HEK293 (cell line): Measurements from ENCODE around the gene GID8.

Experiments
- CTCF ChIA-PET: fragments of 350-600 bp; formaldehyde crosslinking; extraction: SDS; loops from one replicate; lab custom pipeline; 2021; ENCODE audit warnings: antibody characterized with exemption; lab: Yijun Ruan, JAX
- POLR2A ChIA-PET: fragments of 300-600 bp; formaldehyde crosslinking; extraction: SDS; loops from one replicate; lab custom pipeline; 2020; ENCODE audit warnings: antibody characterized with exemption, inconsistent platforms; lab: Yijun Ruan, JAX
- H3K27ac ChIP-seq: fragments of 200-500 bp; sonication (Bioruptor generic); 2 replicates; pipeline ENCODE4 v1.5.1; 2014; ENCODE audit warnings: low read depth, low read length, control low read depth, inconsistent platforms; ENCODE audit errors: extremely low read depth
- H3K36me3 ChIP-seq, 2 experiments: fragments of 200-500 bp in 1 of 2; sonication (Bioruptor generic) in 1 of 2; 1 replicate in 1 of 2; 2 replicates in 1 of 2; pipeline ENCODE4 v1.5.1; 2014 to 2017; ENCODE audit warnings: inconsistent platforms in 2 of 2, low read length in 2 of 2; ENCODE audit not compliant: control insufficient read depth in 2 of 2, insufficient read depth in 1 of 2
- H3K4me1 ChIP-seq: fragments of 200-500 bp; sonication (Bioruptor generic); 2 replicates; pipeline ENCODE4 v1.5.1; 2014; ENCODE audit warnings: mild to moderate bottlenecking, low read length, inconsistent platforms; ENCODE audit not compliant: control insufficient read depth, insufficient read depth
- H3K4me3 ChIP-seq: 2 replicates; pipeline ENCODE4 v1.5.1; 2011; ENCODE audit warnings: low read depth, mild to moderate bottlenecking, control low read depth, low read length, moderate library complexity
- H3K9me3 ChIP-seq: fragments of 200-500 bp; sonication (Bioruptor generic); 2 replicates; pipeline ENCODE4 v1.5.1; 2014; ENCODE audit warnings: low read depth, low read length, inconsistent platforms; ENCODE audit not compliant: control insufficient read depth, insufficient read depth
- KLF7 ChIP-seq: fragments of 450-650 bp; formaldehyde crosslinking; IDR thresholded peaks from 2 replicates; pipeline ENCODE4 v1.5.1; 2016; ENCODE audit warnings: missing biosample characterization, missing genetic modification characterization, borderline replicate concordance
- ZBTB48 ChIP-seq: fragments of 450-650 bp; formaldehyde crosslinking; IDR thresholded peaks from 2 replicates; pipeline ENCODE4 v1.5.1; 2016; ENCODE audit warnings: missing biosample characterization, missing genetic modification characterization
- ZNF10 ChIP-seq: fragments of 450-650 bp; formaldehyde crosslinking; IDR thresholded peaks from 2 replicates; pipeline ENCODE4 v1.5.1; 2017; ENCODE audit warnings: missing biosample characterization, missing genetic modification characterization
- ZNF114 ChIP-seq: fragments of 450-650 bp; formaldehyde crosslinking; IDR thresholded peaks from 2 replicates; pipeline ENCODE4 v1.5.0; 2017; ENCODE audit warnings: missing biosample characterization, missing genetic modification characterization
- ZNF146 ChIP-seq: fragments of 450-650 bp; formaldehyde crosslinking; IDR thresholded peaks from 2 replicates; pipeline ENCODE4 v1.5.1; 2016; ENCODE audit warnings: missing biosample characterization, missing genetic modification characterization
- ZNF157 ChIP-seq: fragments of 450-650 bp; formaldehyde crosslinking; IDR thresholded peaks from 2 replicates; pipeline ENCODE4 v1.5.1; 2016; ENCODE audit warnings: missing biosample characterization, missing genetic modification characterization
- ZNF16 ChIP-seq: fragments of 450-650 bp; formaldehyde crosslinking; IDR thresholded peaks from 2 replicates; pipeline ENCODE4 v1.5.1; 2016; ENCODE audit warnings: low read depth, missing biosample characterization, missing genetic modification characterization
- ZNF2 ChIP-seq: fragments of 450-650 bp; formaldehyde crosslinking; IDR thresholded peaks from 2 replicates; pipeline ENCODE4 v1.5.1; 2016; ENCODE audit warnings: missing biosample characterization, missing genetic modification characterization
- ZNF292 ChIP-seq: fragments of 450-650 bp; formaldehyde crosslinking; IDR thresholded peaks from 2 replicates; pipeline ENCODE4 v1.5.1; 2016; ENCODE audit warnings: low read depth, missing biosample characterization, missing genetic modification characterization, borderline replicate concordance
- ZNF404 ChIP-seq: fragments of 450-650 bp; formaldehyde crosslinking; IDR thresholded peaks from 2 replicates; pipeline ENCODE4 v1.5.1; 2017; ENCODE audit warnings: missing biosample characterization, missing genetic modification characterization
- ZNF555 ChIP-seq: fragments of 450-650 bp; formaldehyde crosslinking; conservative IDR thresholded peaks from 2 replicates; pipeline ENCODE4 v1.5.1; 2017; ENCODE audit warnings: missing biosample characterization, mild to moderate bottlenecking, missing genetic modification characterization, inconsistent platforms
- ZNF585B ChIP-seq: fragments of 450-650 bp; formaldehyde crosslinking; IDR thresholded peaks from 2 replicates; pipeline ENCODE4 v1.5.1; 2016; ENCODE audit warnings: missing biosample characterization, missing genetic modification characterization
- ZNF776 ChIP-seq: fragments of 450-650 bp; formaldehyde crosslinking; IDR thresholded peaks from 2 replicates; pipeline ENCODE4 v1.5.0; 2017; ENCODE audit warnings: missing biosample characterization, missing genetic modification characterization, borderline replicate concordance
- TF ChIP-seq, protein P1 (sequence below): fragments of 450-650 bp; formaldehyde crosslinking; IDR thresholded peaks from 2 replicates; pipeline ENCODE4 v1.5.1; 2016; ENCODE audit warnings: missing biosample characterization, missing genetic modification characterization
- TF ChIP-seq, protein P2 (sequence below): fragments of 450-650 bp; formaldehyde crosslinking; IDR thresholded peaks from 2 replicates; pipeline ENCODE4 v1.5.1; 2016; ENCODE audit warnings: missing biosample characterization, missing genetic modification characterization
- TF ChIP-seq, protein P3 (sequence below): fragments of 450-650 bp; formaldehyde crosslinking; IDR thresholded peaks from 2 replicates; pipeline ENCODE4 v1.5.1; 2016; ENCODE audit warnings: missing biosample characterization, missing genetic modification characterization
- TF ChIP-seq, protein P4 (sequence below): fragments of 450-650 bp; formaldehyde crosslinking; IDR thresholded peaks from 2 replicates; pipeline ENCODE4 v1.5.0; 2017; ENCODE audit warnings: missing biosample characterization, missing genetic modification characterization, borderline replicate concordance

Gene GID8

DNA sequence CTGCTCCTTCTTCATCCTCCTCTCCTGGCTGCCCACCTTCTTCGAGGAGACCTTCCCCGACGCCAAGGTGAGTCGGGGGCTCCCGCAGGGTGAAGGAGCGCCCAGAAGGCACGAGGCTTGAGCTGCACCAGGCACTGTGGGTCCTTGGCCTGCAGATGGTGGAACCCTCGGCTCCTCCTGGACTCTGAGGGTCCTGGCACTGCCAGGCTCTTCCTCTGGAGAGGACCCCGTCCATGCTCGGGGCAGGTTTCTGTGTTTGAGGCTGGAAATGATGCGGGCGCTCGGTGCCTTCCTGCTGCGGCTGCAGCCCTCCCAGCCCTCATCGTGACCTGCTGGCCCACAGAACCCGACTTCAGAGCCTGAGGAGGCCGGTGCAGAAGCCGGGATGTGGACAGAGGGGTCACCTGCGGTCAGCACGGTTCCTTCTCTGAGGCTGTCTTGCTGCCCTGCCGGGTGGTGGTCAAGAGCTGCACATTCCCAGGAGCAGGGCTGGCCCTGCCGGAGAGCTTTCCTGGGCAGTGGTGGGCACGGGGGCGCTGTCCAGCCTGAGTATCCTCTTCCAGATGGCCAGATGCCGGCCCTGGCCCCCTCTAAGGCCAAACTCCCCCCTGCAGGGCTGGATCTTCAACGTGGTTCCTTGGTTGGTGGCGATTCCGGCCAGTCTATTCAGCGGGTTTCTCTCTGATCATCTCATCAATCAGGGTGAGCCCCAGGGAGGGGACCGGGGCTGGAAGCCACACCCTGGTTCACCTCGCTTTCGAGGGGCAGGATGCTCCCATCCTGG, 25.9 kb downstream of the GID8 start (continued):
- TF ChIP-seq ZNF585B, result no peak

DNA sequence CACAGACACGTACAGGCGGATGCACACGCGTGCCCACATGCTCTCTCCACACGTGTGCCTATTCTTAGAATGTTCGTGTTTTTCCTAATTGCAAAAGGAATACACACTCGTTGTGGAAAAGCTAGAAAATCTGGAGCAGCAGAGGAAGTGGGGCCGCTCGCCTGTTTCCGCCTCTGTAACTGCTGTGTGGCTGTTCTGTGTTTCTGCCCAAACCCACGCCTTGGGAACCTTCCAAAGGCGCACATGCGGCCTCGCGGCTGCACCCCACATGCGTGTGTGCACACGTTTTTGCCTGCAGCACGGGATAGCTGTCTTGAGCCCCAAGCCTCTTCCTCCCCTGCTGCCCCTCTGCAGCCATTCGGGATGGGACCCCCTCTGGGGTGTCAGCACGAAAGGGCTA, 26.8 kb downstream of the GID8 start:
- CTCF ChIA-PET, result interaction anchor here (1.0 kb wide), 1 partner anchor 44 kb away, joined by 4 read pairs; no protein-coding TSS in a partner anchor

DNA sequence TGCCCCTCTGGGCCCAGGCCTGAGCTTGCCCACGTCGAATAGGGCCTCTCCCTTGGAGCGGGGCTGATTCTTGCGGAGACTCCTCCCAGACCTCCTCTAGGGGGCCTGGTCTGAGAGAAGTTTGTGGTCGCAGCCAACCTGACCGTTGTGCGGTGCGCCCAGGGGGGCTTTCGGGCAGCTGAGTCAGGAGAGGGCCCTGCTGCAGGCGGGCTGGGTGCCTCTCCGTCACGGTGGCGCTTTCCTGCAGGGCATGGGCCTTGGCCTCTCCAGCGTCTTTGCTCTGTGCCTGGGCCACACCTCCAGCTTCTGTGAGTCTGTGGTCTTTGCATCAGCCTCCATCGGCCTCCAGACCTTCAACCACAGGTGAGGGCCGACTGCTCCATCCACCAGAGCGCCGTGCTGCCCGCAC, 27.4 kb downstream of the GID8 start:
- ChIA-PET POLR2A (no interaction called here), CTCF (interaction anchor here (0.6 kb wide), 1 partner anchor 67 kb away, joined by 3 read pairs; no protein-coding TSS in a partner anchor)
- no peak overlapping the region for H3K27ac ChIP-seq
- TF ChIP-seq, protein P1, sequence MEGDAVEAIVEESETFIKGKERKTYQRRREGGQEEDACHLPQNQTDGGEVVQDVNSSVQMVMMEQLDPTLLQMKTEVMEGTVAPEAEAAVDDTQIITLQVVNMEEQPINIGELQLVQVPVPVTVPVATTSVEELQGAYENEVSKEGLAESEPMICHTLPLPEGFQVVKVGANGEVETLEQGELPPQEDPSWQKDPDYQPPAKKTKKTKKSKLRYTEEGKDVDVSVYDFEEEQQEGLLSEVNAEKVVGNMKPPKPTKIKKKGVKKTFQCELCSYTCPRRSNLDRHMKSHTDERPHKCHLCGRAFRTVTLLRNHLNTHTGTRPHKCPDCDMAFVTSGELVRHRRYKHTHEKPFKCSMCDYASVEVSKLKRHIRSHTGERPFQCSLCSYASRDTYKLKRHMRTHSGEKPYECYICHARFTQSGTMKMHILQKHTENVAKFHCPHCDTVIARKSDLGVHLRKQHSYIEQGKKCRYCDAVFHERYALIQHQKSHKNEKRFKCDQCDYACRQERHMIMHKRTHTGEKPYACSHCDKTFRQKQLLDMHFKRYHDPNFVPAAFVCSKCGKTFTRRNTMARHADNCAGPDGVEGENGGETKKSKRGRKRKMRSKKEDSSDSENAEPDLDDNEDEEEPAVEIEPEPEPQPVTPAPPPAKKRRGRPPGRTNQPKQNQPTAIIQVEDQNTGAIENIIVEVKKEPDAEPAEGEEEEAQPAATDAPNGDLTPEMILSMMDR (tag by site-specific recombination), result peak; percentile 18; the same call in 1 of the 2 replicates
- TF ChIP-seq ZBTB48 (tag by site-specific recombination), result no peak
- no peaks in the 10 kb centered on the region for H3K36me3 ChIP-seq
- no peak overlapping the region for H3K4me3 ChIP-seq
- H3K4me1 ChIP-seq, result no peaks in the 10 kb centered on the region
- H3K9me3 ChIP-seq, result no peaks in the 10 kb centered on the region

More for the DNA sequence above, 26.8 kb downstream of the GID8 start:
- Histone ChIP-seq H3K4me1 (no peaks in the 10 kb centered on the region), H3K9me3 (no peaks in the 10 kb centered on the region), H3K36me3 (no peaks in the 10 kb centered on the region), H3K4me3 (no peak overlapping the region), H3K27ac (no peak overlapping the region)
- TF ChIP-seq ZNF16 (tag by site-specific recombination) (no peak), KLF7 (tag by site-specific recombination) (no peak), ZNF555 (no peak), ZNF776 (no peak), ZNF114 (no peak), ZNF2 (tag by site-specific recombination) (no peak), ZNF10 (tag by site-specific recombination) (no peak), ZNF157 (tag by site-specific recombination) (no peak), ZNF404 (tag by site-specific recombination) (no peak), ZNF146 (tag by site-specific recombination) (no peak), ZNF292 (tag by site-specific recombination) (no peak)
- TF ChIP-seq, protein P2, sequence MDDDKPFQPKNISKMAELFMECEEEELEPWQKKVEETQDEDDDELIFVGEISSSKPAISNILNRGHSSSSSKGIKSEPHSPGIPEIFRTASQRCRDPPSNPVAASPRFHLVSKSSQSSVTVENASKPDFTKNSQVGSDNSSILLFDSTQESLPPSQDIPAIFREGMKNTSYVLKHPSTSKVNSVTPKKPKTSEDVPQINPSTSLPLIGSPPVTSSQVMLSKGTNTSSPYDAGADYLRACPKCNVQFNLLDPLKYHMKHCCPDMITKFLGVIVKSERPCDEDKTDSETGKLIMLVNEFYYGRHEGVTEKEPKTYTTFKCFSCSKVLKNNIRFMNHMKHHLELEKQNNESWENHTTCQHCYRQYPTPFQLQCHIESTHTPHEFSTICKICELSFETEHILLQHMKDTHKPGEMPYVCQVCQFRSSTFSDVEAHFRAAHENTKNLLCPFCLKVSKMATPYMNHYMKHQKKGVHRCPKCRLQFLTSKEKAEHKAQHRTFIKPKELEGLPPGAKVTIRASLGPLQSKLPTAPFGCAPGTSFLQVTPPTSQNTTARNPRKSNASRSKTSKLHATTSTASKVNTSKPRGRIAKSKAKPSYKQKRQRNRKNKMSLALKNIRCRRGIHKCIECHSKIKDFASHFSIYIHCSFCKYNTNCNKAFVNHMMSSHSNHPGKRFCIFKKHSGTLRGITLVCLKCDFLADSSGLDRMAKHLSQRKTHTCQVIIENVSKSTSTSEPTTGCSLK (tag by site-specific recombination), result no peak
- TF ChIP-seq, protein P3, sequence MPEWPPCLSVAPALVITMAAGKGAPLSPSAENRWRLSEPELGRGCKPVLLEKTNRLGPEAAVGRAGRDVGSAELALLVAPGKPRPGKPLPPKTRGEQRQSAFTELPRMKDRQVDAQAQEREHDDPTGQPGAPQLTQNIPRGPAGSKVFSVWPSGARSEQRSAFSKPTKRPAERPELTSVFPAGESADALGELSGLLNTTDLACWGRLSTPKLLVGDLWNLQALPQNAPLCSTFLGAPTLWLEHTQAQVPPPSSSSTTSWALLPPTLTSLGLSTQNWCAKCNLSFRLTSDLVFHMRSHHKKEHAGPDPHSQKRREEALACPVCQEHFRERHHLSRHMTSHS (tag by site-specific recombination), result no peak
- TF ChIP-seq, protein P4, sequence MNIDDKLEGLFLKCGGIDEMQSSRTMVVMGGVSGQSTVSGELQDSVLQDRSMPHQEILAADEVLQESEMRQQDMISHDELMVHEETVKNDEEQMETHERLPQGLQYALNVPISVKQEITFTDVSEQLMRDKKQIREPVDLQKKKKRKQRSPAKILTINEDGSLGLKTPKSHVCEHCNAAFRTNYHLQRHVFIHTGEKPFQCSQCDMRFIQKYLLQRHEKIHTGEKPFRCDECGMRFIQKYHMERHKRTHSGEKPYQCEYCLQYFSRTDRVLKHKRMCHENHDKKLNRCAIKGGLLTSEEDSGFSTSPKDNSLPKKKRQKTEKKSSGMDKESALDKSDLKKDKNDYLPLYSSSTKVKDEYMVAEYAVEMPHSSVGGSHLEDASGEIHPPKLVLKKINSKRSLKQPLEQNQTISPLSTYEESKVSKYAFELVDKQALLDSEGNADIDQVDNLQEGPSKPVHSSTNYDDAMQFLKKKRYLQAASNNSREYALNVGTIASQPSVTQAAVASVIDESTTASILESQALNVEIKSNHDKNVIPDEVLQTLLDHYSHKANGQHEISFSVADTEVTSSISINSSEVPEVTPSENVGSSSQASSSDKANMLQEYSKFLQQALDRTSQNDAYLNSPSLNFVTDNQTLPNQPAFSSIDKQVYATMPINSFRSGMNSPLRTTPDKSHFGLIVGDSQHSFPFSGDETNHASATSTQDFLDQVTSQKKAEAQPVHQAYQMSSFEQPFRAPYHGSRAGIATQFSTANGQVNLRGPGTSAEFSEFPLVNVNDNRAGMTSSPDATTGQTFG, result no peak
- POLR2A ChIA-PET, result no interaction called here
